GM23338 (cell line): ENCODE measurements around the gene TXNDC2. TPM values are rescaled to one million over a fixed set of nuclear protein-coding genes. Genes with fewer than 3 reads are reported as not detected.

Experiments
- ATAC-seq: fragments of 200-7000 bp; cut with Tn5 transposase; 3 replicates; pipeline ENCODE4 v1.9.1; 2020
- DNase-seq: peaks from one replicate; pipeline ENCODE4 v3.0.0-alpha.2; 2015; ENCODE audit warnings: low spot score
- H2AFZ ChIP-seq: fragments of 200-600 bp; sonication (generic); 2 replicates; pipeline ENCODE4 v1.8.0; 2016; ENCODE audit warnings: antibody characterized with exemption, mild to moderate bottlenecking, moderate library complexity
- H3F3A ChIP-seq: fragments of 200-600 bp; sonication (generic); replicated peaks from 2 replicates; pipeline ENCODE4 v1.8.0; 2017; ENCODE audit warnings: antibody characterized with exemption, mixed run types, low read depth
- H3K27ac ChIP-seq: fragments of 200-600 bp; sonication (generic); 2 replicates; pipeline ENCODE4 v1.6.1; 2016; ENCODE audit warnings: low read depth
- H3K27me3 ChIP-seq: fragments of 200-600 bp; sonication (generic); 2 replicates; pipeline ENCODE4 v1.8.0; 2016; ENCODE audit warnings: mild to moderate bottlenecking, mixed run types, moderate library complexity; ENCODE audit not compliant: insufficient read depth
- H3K36me3 ChIP-seq: fragments of 200-600 bp; sonication (generic); 2 replicates; pipeline ENCODE4 v1.8.0; 2016; ENCODE audit warnings: mild to moderate bottlenecking; ENCODE audit not compliant: insufficient read depth
- H3K4me1 ChIP-seq: fragments of 200-600 bp; sonication (generic); 2 replicates; pipeline ENCODE4 v1.8.0; 2016; ENCODE audit warnings: mild to moderate bottlenecking, moderate library complexity; ENCODE audit not compliant: insufficient read depth
- H3K4me2 ChIP-seq: fragments of 200-600 bp; sonication (generic); 2 replicates; pipeline ENCODE4 v1.7.1; 2017; ENCODE audit warnings: mixed run types
- H3K4me3 ChIP-seq: fragments of 200-600 bp; sonication (generic); 2 replicates; pipeline ENCODE4 v1.6.1; 2016; ENCODE audit warnings: mixed run types
- H3K79me2 ChIP-seq: fragments of 200-600 bp; sonication (generic); replicated peaks from 2 replicates; pipeline ENCODE4 v1.8.0; 2017; ENCODE audit warnings: mild to moderate bottlenecking; ENCODE audit not compliant: insufficient read depth
- H3K9me2 ChIP-seq: fragments of 200-600 bp; sonication (generic); 2 replicates; pipeline ENCODE4 v1.8.0; 2017; ENCODE audit not compliant: insufficient read depth
- H4K20me1 ChIP-seq: fragments of 200-600 bp; sonication (generic); replicated peaks from 2 replicates; pipeline ENCODE4 v1.8.0; 2017; ENCODE audit warnings: mild to moderate bottlenecking; ENCODE audit not compliant: insufficient read depth
- H3K27ac Mint-ChIP-seq: 2 replicates; pipeline ENCODE4 v1.8.0; 2020; ENCODE audit warnings: inconsistent platforms, mild to moderate bottlenecking, moderate library complexity, mixed read lengths
- H3K27me3 Mint-ChIP-seq: 3 replicates; pipeline ENCODE4 v1.8.0; 2022; ENCODE audit warnings: low read depth, mild to moderate bottlenecking, moderate library complexity, mixed read lengths, inconsistent platforms; ENCODE audit not compliant: insufficient read depth, poor library complexity
- H3K36me3 Mint-ChIP-seq: 3 replicates; pipeline ENCODE4 v1.8.0; 2021; ENCODE audit warnings: low read depth, mild to moderate bottlenecking, inconsistent platforms, moderate library complexity, mixed read lengths
- H3K4me1 Mint-ChIP-seq: 3 replicates; pipeline ENCODE4 v1.8.0; 2020; ENCODE audit warnings: mild to moderate bottlenecking, inconsistent platforms, mixed read lengths
- H3K4me3 Mint-ChIP-seq: 3 replicates; pipeline ENCODE4 v1.8.0; 2021; ENCODE audit warnings: moderate library complexity, mild to moderate bottlenecking, inconsistent platforms, mixed read lengths
- H3K9me3 Mint-ChIP-seq: 3 replicates; pipeline ENCODE4 v1.8.0; 2020; ENCODE audit warnings: moderate library complexity, mild to moderate bottlenecking, inconsistent platforms, mixed read lengths
- EZH2 ChIP-seq: fragments of 200-600 bp; sonication (generic); IDR thresholded peaks from one replicate; pipeline ENCODE4 v1.8.0; 2017; ENCODE audit warnings: antibody characterized with exemption, mild to moderate bottlenecking, low read depth; ENCODE audit not compliant: unreplicated experiment
- EZH2phosphoT487 ChIP-seq: fragments of 200-600 bp; sonication (generic); IDR thresholded peaks from one replicate; pipeline ENCODE4 v1.8.1; 2018; ENCODE audit warnings: antibody characterized with exemption; ENCODE audit not compliant: unreplicated experiment
- JUNB ChIP-seq: IDR thresholded peaks from one replicate; pipeline ENCODE4 v1.6.1; 2016; ENCODE audit warnings: antibody characterized with exemption; ENCODE audit not compliant: unreplicated experiment
- NANOG ChIP-seq: IDR thresholded peaks from 2 replicates; pipeline ENCODE4 v1.6.1; 2016; ENCODE audit warnings: antibody characterized with exemption, borderline replicate concordance
- POLR2AphosphoS5 ChIP-seq: IDR thresholded peaks from 2 replicates; pipeline ENCODE4 v1.6.1; 2016; ENCODE audit warnings: antibody characterized with exemption, low read depth
- REST ChIP-seq: IDR thresholded peaks from one replicate; pipeline ENCODE4 v1.6.1; 2018; ENCODE audit warnings: antibody characterized with exemption; ENCODE audit not compliant: unreplicated experiment
- ZNF462 ChIP-seq: fragments of 250-450 bp; sonication (Bioruptor Pico); IDR thresholded peaks from 2 replicates; pipeline ENCODE4 v1.5.0; 2020; ENCODE audit warnings: mild to moderate bottlenecking, moderate library complexity
- polyA plus RNA-seq: library from polyadenylated mRNA; unstranded; fragments of >200 nt; fragmentation: Nextera tagmentation; extraction: Ambion mirVana; gene quantifications from 2 replicates; pipeline ENCODE4 v1.2.1, GENCODE V29; 2016
- total RNA-seq: library from RNA; depleted of rRNA; stranded (reverse); fragments of >200 nt; shearing (Covaris generic); gene quantifications from 2 replicates; pipeline ENCODE4 v1.2.3, GENCODE V29; 2014

Gene TXNDC2
- total and polyA plus RNA-seq, 2 experiments from 2014 or later, result 0.16 TPM; not detected in 1

GRCh38 chr18:9876867-9877654 is 8.7 kb upstream of the TXNDC2 start:
- H3K4me1 ChIP-seq, result no peaks in the 10 kb centered on the region
- ATAC-seq (peak; percentile 50), DNase-seq (peak; percentile 27)
- no peak overlapping the region for H3K4me3 ChIP-seq
- H3K9me3 Mint-ChIP-seq, result no peaks in the 10 kb centered on the region; the same call in 2 of the 3 replicates
- peaks cover 8% of the 10 kb centered on the region; the same call in 2 of the 3 replicates for H3K4me1 Mint-ChIP-seq
- no peaks in the 10 kb centered on the region for H3F3A ChIP-seq
- no peak overlapping the region for H3K27ac Mint-ChIP-seq
- no peak overlapping the region for H3K27ac ChIP-seq
- H3K4me3 Mint-ChIP-seq, result no peak overlapping the region
- H3K27me3 Mint-ChIP-seq, result no peaks in the 10 kb centered on the region
- TF ChIP-seq EZH2phosphoT487 (no peak), EZH2 (no peak), REST (no peak), NANOG (no peak), POLR2AphosphoS5 (no peak)
- peak overlapping the region; percentile 40; the same call in 1 of the 2 replicates for H2AFZ ChIP-seq
- no peaks in the 10 kb centered on the region for H3K36me3 Mint-ChIP-seq
- H3K79me2 ChIP-seq, result no peaks in the 10 kb centered on the region
- H4K20me1 ChIP-seq, result no peaks in the 10 kb centered on the region
- peaks cover 8% of the 10 kb centered on the region; the same call in 1 of the 2 replicates for H3K9me2 ChIP-seq
- no peak overlapping the region for H3K4me2 ChIP-seq
- no peaks in the 10 kb centered on the region for H3K27me3 ChIP-seq
- no peaks in the 10 kb centered on the region for H3K36me3 ChIP-seq

GRCh38 chr18:9877655-9878014 is 8.1 kb upstream of the TXNDC2 start:
- ATAC-seq (no peak), DNase-seq (no peak)
- Mint-ChIP-seq H3K4me1 (peaks cover 8% of the 10 kb centered on the region; the same call in 2 of the 3 replicates), H3K27me3 (no peaks in the 10 kb centered on the region), H3K4me3 (no peak overlapping the region), H3K9me3 (no peaks in the 10 kb centered on the region; the same call in 2 of the 3 replicates), H3K27ac (no peak overlapping the region), H3K36me3 (no peaks in the 10 kb centered on the region)
- Histone ChIP-seq H3K4me1 (no peaks in the 10 kb centered on the region), H3K4me3 (no peak overlapping the region), H3K27me3 (no peaks in the 10 kb centered on the region), H4K20me1 (no peaks in the 10 kb centered on the region), H3K4me2 (no peak overlapping the region), H3K79me2 (no peaks in the 10 kb centered on the region), H3K9me2 (peaks cover 8% of the 10 kb centered on the region; the same call in 1 of the 2 replicates), H3K27ac (no peak overlapping the region), H3F3A (no peaks in the 10 kb centered on the region), H2AFZ (peak overlapping the region; percentile 40; the same call in 1 of the 2 replicates), H3K36me3 (no peaks in the 10 kb centered on the region)
- TF ChIP-seq JUNB (no peak), ZNF462 (CRISPR knock-in tag) (no peak), REST (no peak)
